Activated CD8-positive, alpha-beta memory T cell treated with anti-CD3 and anti-CD28 coated beads for 48 hours (primary cell): Measurements from ENCODE around the gene SAMD4A.

Experiments used
- DNase-seq, 3 experiments: peaks; one replicate each; pipeline ENCODE4 v3.0.0-alpha.2; 2020; ENCODE audit warnings: low read depth in 2 of 3, low spot score in 2 of 3

SAMD4A gene

DNA sequence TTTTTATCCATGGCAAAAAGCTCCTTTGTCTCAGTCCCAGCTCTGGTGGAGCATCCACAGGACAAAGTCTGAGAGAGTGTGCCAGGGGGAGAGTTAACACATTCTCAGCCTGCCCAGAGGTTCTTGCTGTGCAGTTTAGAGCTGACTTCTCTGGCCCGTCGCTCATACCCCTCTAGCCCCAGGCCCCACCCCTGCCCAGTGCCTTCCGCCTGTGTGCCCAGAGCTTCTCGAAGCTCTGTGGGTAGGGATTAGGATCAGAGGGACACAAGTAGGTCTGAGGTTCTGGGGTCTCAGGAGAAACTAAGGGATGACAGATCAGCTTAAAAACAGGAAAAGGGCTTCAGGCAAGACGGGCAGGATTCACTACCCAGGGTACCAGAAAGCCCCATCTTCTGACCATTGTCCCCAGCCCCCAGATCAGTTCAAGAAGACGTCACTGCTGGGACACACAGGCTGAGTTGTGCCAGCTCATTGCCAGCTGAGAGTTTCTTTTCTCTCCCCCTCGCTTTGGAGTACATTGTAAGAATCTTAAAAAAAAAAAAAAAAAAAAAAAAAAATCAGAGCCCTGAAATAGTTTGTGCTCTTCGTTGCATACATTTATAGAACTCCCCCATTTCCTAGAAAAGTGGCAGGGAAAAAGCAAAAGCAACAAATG, 208.7 kb downstream of the SAMD4A start:
- DNase-seq: no peak

DNA sequence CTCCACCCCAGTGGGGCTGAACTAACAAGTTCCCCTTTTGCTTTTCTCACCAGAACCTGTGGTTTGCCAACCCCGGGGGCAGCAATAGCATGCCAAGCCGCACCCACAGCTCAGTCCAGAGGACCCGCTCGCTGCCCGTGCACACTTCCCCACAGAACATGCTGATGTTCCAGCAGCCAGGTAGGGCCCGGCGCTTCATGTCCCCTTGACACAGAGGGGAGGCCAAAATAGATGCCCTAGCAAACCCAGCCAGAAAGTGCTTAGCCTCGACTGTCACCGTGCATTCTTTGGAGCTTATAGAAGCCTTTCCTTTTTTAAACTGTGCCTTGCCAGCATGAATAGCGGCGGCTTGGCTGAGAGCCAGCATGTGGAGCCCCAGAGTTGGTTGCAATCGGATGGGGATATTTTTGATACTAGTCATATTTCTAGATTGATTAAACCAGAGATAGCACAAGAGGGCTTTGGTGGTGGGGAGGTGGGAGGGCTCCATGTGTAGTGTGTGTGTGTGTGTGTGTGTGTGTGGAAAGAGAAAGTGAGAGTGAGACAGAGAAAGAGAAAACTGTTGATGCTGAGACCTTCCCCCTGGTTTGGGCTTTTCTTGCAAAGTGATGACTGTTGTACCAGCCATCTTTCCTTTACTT, 209.6 kb downstream of the SAMD4A start:
- peak; percentile 45 to 71 (median 65) for DNase-seq

DNA sequence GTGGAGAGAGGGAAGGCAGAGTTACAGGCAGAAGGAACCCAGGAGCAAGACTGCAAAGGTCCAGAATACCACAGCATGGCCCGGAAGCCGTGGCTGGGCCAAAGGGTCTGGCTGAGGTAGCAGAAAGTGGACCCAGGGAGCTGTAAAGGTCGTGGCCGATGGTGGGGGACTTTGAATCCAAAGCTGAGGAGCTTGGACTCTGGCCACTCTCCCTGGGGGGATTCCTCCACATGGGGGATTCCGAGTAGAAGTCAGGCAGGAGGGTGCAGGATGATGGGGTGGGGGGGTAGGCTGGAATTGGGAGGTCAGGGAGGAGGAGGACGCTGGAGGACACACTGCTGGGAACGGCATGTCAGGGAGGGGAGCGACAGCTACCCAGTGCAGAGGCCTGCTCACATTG, 210.5 kb downstream of the SAMD4A start:
- DNase-seq: no peak

DNA sequence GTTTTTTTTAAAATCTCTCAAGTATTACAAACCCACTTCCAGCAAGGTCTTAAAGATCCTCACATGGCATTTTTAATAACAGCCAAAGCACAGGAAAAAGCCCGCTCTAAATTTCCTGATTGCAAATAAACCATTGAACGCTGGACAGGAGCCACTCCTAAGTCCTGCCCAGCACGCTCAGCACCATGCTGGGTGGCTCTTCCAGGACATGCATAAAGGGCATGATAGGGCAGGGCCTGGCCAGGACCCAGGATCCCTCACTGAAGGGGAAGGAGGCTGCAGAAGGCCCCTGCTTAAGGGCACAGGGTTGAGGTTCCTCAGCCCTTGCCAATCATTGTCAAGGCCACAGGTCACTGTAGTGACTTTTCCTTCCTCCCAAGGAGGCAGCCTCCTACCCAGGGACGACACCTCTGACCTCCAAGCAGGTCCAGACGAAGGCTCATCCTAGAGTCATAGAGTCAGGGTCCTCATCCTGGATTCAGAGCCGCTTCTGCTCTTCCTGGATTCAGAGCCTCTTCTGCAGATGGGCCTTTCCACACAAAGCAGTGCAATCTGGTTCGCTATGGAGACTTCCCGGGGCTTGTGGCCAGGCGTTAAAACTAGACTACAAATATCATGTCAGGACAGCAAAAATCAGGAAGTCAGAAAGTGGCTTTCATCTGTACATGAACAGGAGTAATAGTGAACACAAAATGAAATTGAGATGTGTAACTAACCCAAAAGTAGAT, 211.9 kb downstream of the SAMD4A start:
- DNase-seq: no peak

DNA sequence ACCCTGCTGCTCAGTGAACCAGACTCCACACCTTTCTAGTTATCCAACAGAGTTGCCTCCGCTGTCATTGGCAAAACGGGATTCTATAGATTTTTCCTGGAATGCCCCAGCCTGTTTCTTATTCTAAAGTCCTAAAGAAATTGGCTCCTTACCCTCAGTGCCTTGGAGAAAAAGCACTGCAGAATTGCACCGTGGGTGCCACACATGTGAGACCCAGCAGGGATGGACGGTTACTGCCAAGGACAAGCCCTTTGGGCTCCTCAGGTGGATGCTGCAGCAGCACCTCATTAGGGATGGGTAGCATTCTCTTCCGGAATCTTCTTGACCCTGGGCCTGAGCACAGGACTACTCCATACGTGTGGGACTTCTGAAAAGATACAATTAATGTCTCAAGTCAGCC, 214.2 kb downstream of the SAMD4A start:
- DNase-seq: no peak

DNA sequence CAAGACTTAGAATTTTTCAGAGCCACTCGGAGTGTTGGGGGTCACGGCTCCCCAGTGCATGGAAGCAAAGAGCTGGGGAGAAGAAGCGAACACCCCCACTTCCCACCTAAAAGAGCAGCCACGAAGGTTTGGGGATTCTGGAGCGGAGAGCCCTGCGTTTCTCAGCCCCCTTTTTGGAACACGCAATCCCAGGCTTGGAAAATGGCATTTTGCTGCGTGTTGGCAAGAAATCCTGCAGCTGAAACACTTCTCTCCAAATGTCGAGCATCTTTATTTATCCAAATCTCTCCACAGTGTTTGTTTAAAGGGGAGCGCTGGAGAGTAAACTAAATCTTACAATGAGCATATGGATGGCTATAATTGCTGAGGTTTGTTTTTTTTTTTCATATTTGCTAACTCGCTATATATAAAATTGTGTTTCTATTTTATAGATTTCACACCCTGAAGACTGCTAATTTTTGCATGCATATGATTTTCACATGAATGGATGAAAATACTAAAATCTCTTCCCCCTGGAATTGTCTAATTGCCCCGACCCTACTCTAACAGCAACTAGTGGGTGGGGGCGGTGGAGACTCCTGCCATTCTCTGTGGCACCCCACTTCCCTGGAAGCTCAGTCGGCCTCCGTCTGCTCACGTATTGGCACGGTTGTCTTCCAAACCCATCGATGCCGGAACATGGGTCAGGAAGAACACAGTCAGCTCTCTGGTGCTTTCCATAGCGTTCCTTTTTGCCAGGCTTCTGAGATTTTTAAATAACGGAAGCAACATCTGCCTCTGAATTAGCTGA, 215.2 kb downstream of the SAMD4A start:
- no peak for DNase-seq

DNA sequence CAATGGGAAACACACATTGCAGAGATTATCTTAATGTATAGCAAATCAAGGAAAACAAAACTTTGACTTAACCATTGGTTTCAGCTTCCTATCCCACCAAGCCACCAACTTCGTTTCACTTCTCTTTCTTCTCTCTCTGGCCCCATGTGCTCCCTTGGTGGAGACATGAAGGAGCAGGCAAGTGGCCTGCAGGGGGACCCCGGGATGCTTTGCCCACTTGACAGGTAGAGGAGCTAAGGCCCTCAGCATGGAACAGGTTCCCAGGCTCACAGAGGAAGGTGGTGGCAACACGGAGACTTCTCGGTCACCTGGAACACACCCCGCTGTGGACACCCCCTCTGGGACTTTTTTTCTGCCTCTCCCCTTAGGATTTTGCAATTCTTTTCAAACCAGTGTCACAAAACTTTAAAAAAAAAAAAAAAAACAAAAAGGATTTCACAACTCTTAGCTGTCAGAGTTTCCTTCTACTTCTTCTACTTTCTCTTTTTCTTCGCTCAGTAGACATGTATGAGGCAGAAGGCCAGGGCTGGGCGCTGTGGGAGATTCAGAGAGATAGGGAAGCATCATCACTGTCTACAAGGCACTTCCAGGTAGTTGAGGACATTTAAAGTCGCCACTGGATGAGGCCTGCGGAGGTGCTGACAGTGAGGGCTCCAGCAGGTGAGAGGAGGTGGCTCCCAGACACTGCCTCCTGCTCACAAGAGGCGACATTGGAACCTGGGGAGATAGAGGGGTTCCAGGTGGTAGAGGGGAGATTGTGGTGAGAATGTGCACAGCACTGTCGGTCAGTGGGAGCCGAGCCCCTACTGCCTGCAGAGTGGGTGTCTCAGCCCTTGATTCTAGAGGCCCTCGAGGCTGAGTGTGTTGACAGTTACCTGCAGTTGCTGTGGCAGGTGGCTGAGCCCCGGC, 216.1 kb downstream of the SAMD4A start:
- no peak for DNase-seq

DNA sequence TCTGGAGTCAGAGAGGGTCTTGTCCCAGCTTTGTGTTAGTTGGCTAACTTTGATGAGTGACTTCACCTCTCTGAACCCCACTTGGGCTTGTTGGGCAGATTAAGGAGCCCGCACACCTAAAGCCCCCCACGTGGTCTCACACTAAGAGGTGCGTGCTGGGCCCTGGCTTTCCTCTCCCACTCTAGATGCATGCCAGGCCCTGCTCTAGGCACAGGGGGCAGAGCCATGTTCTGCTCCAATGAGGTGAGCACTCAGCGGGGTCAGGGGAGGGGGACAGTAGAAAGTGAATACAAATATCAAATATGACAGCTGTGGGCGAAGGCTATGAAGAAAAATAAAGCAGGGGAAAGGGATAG, 216.7 kb downstream of the SAMD4A start:
- DNase-seq: no peak

DNA sequence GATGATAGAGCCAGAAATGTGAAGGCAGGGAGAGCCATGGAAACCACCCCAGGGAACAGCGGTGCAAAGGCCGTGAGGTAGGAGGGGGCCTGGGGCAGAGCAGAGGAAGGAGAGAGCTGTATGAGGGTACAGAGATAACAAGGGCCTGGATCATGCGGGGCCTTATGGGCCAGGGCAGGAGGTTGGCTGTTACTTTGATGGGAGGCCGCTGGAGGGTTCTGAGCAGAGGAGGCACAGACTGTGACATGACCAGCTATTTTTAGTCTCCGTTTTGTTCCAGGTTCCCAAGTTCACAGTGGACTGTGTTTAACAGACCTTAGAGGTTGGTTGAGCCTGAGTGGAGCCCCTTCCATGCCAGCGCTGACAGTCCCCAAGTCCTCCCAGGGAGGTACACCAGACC, 217.1 kb downstream of the SAMD4A start:
- no peak for DNase-seq

DNA sequence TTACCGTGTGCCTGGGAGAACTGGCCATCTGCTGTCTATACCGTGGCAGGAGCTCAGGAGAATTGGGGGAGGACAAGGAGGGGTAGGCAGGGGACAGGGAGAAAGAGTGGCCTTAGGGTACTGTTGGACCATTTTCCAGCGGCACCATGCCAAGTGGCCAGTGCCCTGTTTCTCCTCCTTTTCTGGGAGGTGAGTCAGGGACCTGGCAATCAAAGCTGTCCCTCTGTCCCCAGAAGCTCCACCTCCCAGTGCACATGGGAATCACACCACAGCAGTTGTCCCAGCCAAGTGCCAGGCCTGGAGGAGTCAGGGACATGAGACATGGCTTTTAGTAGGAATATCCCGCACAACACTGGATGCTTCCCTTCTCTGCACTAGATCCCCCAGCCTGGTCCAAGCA, 217.7 kb downstream of the SAMD4A start:
- no peak for DNase-seq

DNA sequence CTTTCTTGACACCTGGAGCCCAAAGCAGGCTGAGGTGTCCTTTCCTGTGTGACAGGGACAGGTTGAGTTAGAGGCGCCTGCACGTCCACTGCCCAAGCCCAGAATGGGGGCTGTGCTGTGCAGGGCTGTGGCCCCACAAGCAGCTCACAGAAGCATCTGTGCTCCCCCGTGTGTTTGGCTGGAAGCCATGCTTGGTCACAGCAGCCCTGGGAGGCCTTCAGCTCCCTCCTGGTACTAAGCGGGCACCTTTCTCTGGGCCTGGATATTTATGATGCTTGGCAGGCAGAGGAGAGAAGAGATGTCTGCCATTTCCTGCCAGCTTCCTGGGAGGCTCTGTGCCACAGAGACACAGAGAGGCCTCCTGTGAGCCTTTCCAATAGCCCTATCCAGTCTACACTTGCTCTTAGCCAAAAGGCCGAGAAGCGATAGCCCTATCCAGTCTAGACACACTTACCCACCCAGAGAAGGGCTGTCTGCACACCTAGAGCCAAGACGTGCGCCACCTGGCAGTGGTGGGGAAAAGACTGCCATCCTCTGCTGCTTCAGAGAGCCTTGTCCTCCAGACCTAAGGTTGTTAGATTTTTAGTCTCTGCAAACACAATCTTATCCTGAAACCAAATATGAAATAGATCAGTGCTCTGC, 218.3 kb downstream of the SAMD4A start:
- DNase-seq: no peak

DNA sequence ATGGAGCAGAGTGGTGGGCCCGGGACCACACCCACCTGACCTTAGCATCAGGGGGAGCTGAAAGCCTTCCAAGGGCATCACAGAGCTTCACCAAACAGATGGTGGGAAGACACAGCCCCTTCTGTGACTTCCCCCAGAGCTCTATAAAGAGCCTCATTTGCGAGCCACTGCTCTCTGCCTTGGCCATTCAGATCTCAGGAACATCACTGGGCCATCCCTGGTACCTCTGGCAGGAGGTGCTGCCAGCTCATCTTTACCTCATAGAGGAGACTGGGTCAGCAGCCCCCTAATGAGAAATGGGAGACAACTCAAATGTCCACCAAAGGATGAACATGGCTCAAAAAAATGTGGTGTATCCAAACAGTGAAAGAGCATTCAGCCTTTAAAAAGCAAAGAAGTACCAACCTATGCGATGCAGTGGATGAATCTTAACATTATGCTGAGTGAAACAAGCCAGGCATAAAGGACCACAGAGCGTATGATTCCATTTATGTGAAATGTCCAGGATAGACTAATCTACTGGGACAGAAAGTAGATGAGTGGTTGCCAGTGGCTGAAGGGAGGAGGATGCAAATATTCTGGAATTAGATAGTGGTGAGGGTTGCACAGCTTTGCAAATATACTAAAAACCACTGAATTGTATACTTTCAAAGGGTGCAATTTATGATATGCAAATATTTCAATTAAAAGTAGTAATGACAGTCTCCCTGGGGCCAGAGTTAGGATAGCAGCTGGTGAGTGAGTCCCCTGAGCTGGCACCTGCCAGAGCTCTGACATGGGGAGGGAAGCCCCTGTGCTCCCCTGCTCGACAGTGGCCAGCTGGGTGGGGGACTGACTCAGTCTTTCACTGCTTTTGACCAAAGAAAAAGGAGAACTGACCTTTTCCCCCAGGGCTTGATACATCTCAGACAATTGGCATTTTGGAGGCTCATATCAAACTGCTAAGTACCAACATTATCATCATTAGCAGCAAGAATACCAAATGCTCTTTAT, 219.1 kb downstream of the SAMD4A start:
- no peak for DNase-seq

DNA sequence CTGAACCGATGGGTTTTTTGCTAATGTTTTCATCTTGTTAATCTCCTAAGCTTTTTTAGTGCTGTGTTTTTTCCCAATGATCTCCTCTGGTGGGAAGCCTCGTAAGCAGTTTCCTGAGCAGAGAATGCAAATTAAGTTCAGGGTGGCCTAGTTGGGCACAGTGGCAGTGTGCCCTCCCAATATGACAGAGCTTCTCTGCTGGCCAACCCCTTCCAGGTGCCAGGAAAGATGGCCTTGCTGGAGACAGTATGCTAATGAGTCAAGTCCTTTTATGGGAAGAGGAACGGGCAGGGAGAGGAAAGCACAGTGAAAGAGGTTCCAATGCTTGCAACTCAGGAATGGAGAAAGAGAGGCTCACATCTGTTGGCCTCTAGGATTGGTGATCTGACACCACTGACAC, 219.9 kb downstream of the SAMD4A start:
- no peak for DNase-seq

DNA sequence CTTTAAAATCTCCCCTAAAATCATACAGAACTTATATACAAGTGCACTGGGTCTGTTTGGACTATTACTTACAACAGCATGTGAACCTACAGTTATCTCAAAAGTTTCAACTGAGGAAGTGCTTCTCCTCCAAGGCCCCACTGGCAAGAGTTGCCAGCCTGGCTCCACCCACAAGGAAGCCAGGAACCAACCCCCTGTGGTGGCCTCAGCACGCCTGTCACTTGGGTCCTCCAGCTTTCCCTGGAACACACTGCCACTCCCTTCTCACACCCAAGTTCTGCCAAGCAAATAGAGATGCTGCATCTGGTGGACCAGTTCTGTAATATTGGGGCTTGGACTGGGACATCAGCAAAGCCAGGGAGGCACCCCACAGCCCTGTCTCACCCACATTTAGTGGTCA, 220.3 kb downstream of the SAMD4A start:
- no peak for DNase-seq

DNA sequence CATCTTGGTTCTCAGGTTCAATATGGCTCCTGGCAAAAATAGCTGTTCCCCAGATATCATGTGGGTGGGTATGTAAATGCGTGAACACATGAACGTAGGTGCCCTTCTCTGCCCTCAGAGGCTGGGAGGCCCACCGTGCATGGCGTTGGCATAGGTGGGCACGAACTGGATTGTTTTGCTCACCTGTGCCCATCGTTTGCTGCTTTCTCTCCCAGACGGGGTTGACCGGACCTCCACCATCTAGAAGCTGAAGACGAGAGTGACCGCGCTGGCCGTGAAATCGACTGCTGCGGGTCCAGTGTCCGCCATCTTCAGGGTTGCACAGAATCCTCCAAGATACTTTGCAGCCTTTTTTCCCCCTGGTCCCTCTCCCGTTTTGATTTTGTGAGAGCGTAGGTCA, 221.8 kb downstream of the SAMD4A start:
- DNase-seq: no peak

DNA sequence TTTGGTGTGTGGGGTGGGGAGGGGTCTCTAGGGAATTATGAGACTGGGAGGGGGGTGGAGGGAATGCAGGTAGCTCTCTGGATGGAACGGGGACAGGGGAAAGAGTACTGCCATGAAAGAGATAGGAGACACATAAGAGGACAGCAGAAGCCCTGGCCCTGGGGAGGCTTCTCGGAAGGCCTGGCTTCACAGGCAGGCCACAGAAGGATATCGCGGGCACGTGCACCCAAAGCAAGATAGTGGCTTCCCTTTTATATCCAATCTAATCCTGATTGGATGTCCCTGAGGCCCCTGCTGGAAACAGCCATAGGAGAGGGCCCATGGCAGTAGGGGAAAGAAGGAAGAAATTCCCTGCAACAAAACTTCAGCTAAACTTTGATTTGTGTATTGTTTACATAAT, 222.2 kb downstream of the SAMD4A start:
- DNase-seq: no peak

DNA sequence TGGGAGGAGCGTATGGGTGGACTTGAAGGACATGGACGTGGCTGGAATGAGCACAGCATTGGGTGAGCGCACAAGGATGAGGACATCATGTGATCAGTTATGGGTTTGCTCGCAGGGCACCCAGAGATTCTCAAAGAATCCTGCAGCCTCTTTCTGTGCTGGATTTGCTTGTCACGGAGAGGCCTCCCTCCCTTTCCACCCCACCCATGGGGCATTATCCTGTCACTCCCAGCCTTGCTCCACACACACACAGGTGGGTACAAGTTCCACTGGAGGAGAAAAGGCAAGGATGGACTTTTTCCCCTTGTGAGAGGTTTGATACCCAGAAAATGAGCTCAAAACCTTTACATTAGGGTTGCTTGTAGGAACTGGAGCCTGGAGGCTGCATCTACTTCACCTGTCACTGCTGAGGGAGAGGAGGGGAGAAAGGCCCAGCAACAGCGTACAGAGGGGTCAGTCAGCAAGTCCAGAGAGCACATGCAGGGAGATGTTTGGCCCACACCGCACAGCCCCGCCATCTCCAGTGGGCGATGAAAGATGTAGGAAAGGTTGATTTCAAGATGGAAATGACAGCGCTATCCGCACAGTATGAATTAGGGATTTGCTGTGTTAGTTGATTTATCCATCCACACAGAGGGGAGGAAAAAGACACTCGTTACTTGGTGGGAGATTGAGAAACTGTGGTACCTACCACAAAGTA, 223.0 kb downstream of the SAMD4A start:
- no peak for DNase-seq

DNA sequence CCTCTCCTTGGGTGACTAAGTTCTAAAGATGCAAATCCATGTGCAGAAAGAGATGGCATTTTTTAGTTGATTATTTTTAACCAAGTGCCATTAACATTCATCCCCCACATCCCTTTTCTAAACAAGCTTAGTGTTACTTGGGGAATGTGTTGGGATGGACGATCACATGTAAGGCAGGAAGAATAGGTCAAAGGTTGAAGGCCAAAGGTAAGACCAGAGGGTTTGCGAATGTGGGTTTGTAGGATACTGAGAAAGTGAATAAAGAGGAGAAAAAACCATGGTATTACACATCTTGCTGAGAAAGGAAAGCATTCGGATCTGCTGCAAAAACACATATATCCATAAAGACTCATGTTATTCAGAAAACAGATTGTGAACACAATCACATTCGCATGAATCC, 224.1 kb downstream of the SAMD4A start:
- no peak for DNase-seq

DNA sequence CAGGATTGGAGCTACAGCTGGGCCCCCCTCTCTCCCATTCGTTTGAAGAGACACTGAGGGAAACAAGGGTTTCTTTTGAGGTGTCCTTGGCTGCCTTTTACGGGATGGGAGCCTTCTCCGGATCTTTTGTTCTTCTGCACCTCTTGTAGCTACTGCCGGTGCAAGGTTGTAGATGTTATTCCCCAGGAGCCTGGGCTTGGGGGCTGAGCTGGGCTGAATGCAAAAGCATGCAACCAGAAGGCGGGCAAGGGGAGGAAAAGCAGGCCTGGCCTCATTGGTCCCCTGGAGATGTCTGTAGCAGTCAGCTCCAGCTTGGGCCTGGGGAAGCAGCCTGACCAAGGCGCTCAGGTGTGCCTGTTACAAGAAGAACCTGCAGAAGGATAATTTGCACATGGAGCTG, 225.4 kb downstream of the SAMD4A start:
- DNase-seq: no peak
